ENCODE data around the gene FREY1.
"Not testable (repeated sequence)": the region's sequence is repeated elsewhere in the genome, so short reads cannot be mapped to it uniquely, and the experiment has no call there.

The FREY1 gene

GRCh38 chr11:45913942-45914635 is 7.0 kb upstream of the FREY1 start:
- DNase-seq (ENCODE audit: low read depth): no peak

DNA sequence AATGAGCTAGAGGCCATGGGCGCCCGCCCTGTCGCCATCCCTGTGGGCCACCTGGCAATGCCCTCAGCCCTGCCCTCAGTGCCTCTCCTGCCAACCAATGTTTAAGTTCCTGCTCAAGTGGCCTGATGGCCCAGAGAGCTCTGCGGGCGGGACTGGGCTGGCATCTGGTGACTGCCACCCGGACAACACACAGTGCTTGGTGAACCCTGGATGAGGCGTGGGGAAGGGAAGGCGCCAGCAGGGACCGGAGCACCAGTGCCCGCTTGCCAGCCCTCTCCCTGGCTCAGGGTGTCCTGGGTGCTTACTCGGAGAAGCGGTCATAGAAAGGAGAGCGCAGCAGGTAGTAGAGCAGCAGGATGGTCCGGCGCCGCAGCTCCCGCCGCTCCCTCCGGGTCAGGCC is 6.4 kb upstream of the FREY1 start:
- no peak for DNase-seq (ENCODE audit: low read depth)

GRCh38 chr11:45910623-45911022 is 3.6 kb upstream of the FREY1 start:
- DNase-seq (ENCODE audit: low read depth): no peak

DNA sequence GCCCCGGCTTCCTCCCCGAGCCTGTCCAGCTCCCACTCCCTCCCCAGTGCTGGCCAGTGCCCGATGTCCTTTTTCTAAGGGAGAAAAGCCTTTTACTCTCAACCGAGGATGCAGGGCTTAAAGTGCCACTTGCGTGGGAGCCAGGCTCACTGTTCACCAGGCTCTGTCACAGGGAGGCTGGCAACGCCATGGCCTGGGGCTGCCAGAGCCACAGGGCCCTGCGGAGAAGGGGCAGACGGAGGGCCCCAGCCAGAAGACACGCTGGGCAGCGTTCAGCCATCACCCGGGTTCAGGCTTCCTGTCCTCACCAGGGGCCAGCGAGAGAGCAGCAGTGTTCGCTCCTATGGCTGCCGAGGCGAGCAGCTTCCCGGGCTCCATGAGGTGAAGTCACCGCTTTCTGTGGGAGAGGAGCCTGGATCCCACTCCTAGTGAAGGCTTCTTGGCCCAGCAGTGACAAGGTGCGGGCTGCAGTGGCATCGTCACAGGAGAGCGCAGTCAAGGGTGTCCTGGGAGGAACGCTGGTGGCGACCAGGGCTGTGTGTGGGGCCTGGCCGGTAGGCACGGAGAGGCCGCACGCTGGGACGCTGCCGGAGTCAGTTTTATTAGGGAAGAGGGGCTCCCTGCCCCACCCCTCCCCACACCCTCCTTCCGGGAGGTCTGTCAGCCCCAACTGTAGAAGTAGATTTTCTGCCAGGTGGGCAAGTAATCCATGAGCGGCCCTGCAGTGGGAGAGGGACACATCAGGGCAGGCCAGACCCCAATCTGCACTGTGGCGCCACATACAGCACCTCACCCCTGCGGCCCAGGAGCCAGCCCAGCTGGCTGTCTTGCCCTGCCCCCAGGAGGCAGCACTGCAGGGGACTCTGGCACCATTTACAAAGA is 2.8 kb upstream of the FREY1 start:
- DNase-seq (ENCODE audit: low read depth): no peak

- no peak for DNase-seq (ENCODE audit: low read depth)
These were observed 870 bp upstream of the FREY1 start for GRCh38 chr11:45907911-45908370.

- no peak for DNase-seq (ENCODE audit: low read depth)
These were observed 882 bp downstream of the FREY1 start for GRCh38 chr11:45906096-45906682.

DNA sequence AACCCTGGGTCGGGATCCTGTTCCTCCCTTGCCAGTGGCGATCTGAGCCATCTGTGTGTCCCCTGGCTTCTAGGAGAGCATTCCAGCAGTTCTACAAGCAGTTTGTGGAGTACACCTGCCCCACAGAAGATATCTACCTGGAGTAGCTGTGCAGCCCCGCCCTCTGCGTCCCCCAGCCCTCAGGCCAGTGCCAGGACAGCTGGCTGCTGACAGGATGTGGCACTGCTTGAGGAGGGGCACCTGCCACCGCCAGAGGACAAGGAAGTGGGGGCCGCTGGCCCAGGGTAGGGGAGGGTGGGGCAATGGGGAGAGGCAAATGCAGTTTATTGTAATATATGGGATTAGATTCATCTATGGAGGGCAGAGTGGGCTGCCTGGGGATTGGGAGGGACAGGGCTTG is 1.5 kb downstream of the FREY1 start:
- not testable (repeated sequence) for DNase-seq (ENCODE audit: low read depth)

- DNase-seq (ENCODE audit: low read depth): no peak
These were observed 2.0 kb downstream of the FREY1 start for GRCh38 chr11:45905095-45905494.

DNA sequence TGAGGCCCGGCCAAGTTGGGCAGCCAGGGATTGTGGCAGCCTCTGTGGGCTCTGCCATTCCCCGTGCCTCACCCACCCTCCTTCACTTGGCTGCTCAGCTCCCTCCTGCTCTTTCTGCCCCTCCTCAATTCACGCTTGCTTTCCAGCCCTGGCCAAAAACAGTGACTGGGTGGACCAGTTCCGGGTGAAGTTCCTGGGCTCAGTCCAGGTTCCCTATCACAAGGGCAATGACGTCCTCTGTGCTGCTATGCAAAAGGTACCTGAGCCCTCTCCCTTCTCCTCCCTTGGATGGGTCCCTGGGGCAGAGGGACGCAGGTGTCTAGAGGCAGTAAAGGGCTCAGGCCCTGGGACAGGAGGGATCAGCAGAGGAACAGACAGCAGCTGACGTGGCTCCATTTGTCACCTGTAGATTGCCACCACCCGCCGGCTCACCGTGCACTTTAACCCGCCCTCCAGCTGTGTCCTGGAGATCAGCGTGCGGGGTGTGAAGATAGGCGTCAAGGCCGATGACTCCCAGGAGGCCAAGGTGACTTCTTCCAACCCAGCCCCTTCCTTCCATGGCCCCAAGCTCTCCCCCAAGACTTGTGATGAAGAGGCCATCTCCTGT is 2.7 kb downstream of the FREY1 start:
- DNase-seq (ENCODE audit: low read depth): no peak

DNA sequence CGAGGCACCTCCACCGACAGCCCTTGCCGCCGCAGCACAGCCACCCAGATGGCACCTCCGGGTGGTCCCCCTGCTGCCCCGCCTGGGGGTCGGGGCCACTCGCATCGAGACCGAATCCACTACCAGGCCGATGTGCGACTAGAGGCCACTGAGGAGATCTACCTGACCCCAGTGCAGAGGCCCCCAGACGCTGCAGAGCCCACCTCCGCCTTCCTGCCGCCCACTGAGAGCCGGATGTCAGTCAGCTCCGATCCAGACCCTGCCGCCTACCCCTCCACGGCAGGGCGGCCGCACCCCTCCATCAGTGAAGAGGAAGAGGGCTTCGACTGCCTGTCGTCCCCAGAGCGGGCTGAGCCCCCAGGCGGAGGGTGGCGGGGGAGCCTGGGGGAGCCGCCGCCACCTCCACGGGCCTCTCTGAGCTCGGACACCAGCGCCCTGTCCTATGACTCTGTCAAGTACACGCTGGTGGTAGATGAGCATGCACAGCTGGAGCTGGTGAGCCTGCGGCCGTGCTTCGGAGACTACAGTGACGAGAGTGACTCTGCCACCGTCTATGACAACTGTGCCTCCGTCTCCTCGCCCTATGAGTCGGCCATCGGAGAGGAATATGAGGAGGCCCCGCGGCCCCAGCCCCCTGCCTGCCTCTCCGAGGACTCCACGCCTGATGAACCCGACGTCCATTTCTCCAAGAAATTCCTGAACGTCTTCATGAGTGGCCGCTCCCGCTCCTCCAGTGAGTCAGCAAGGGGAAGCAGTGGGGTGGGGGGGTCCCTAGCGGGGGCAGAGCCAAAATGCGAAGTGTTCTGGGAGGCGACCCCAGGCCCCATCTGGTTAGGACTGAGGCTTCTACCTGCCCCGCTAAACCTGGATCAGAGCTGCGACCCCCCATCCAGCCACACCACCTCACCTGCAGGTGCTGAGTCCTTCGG is 4.4 kb downstream of the FREY1 start:
- DNase-seq (ENCODE audit: low read depth): no peak

GRCh38 chr11:45901626-45902025 is 5.4 kb downstream of the FREY1 start:
- DNase-seq (ENCODE audit: low read depth): no peak

DNA sequence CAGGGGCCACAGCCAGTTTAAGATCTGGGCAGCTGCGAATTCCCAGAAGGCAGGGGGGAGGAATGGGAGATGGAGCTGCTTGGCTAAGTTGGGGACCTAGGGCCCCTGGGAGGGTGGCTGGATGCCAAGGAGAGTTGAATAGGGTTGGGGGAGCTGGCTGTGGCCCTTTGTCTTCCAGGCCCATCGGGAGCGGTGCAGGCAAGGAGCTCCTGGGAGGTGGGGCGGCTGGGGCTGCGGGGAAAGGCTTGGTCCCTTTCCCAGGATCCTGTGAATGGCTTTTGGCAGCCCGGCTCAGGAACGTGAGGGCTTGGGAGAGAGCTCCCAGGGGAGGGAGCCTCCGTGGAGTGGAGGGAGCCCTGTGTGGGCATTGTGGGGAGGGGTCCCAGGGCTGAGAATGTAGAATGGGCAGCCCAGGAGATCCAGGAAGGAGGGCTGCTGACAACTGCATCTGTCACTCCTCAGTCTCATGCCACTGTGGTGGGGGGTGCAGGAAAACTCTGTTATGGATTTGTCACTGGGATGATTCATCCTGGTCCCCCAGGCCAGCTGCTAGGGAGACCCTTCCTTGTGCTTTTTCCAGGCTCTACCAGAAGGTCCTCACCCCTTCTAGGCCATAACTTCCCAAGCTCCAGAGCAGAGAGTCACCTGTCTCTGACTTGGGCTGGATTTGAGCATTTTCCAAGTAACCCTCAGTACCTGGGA is 6.0 kb downstream of the FREY1 start:
- DNase-seq (ENCODE audit: low read depth): no peak

GRCh38 chr11:45900175-45900800 is 6.8 kb downstream of the FREY1 start:
- DNase-seq (ENCODE audit: low read depth): not testable (repeated sequence)

GRCh38 chr11:45899448-45900174 is 7.5 kb downstream of the FREY1 start:
- DNase-seq (ENCODE audit: low read depth): peak; percentile 83

DNA sequence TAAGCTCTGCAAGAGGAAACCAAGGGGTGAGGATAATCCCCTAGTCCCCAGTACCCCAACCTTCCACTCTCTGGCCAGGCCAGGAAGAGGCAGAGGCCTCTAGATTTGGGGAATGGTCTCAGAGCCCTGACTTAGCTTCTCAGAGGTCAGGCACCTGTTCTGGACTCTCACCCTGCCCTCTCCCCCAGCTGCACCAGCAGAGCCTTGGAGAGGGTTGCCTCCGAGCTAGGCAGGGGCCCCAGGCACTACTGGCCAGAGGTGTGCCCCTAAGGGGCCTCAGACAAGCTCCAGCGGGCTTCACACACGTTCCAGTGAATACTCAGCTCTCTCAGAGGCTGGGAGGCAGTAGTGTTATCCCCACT is 8.0 kb downstream of the FREY1 start:
- no peak for DNase-seq (ENCODE audit: low read depth)

DNA sequence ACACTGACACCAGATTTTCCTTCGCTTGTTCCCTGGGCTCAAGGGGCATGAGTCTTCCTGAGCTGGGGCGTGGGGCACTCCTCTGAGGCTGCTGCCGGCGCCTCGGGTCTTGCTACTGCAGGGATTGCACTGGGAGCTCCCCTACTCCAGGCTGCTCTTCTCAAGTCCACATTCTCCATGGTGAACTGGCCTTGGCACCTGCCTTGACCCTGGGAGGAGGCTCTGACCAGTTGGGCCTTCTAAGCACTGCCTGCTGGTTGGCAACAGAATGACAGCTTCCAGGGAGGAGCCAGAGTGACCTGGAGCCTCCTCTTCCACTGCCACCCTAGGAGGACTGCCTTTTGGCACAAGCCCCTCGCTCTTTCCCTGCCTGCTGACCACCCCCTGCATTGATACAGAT is 9.5 kb downstream of the FREY1 start:
- no peak for DNase-seq (ENCODE audit: low read depth)

DNA sequence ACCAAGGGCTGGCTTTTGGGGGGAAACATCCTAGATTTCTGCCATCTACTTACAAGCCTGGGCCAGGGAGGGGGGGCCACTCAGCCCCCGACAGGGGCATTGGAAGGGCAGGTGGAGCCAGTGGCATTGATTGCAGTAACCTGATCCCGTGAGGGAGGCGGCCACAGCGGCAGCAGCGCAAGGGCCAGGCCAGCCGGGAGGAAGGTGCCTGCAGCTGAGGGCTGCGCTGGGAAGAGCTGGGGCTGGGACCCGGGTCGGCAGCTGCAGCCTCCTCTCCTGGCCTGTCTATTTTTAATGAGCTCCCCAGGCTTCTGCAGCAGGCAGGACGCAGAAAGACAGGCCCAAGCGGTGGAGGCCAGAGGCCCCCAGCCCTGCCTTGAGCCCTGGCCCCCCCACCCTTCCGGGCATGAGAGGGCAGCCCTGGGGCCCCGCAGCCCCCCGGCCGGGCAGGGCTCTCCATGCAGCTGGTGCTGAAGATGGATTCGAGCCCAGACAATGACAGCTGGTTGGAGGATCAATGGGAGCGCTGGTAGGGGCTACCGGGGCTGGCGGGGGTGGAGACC is 10.6 kb downstream of the FREY1 start:
- no peak for DNase-seq (ENCODE audit: low read depth)

GRCh38 chr11:45895553-45896259 is 11.4 kb downstream of the FREY1 start:
- no peak for DNase-seq (ENCODE audit: low read depth)
